ENCODE results near the gene STK10.

GRCh38 chr5:172144931-172145869, 42.8 kb downstream of the STK10 start:
- TF ChIP-seq, protein P1, sequence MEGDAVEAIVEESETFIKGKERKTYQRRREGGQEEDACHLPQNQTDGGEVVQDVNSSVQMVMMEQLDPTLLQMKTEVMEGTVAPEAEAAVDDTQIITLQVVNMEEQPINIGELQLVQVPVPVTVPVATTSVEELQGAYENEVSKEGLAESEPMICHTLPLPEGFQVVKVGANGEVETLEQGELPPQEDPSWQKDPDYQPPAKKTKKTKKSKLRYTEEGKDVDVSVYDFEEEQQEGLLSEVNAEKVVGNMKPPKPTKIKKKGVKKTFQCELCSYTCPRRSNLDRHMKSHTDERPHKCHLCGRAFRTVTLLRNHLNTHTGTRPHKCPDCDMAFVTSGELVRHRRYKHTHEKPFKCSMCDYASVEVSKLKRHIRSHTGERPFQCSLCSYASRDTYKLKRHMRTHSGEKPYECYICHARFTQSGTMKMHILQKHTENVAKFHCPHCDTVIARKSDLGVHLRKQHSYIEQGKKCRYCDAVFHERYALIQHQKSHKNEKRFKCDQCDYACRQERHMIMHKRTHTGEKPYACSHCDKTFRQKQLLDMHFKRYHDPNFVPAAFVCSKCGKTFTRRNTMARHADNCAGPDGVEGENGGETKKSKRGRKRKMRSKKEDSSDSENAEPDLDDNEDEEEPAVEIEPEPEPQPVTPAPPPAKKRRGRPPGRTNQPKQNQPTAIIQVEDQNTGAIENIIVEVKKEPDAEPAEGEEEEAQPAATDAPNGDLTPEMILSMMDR (IDR thresholded peaks at IDR 0.05) = no peak
- no peak for TF ChIP-seq POLR2A (IDR thresholded peaks at IDR 0.05)
